Tibial artery (tissue), 4 donors: Measurements from ENCODE around the gene GPR132.

Experiments
- DNase-seq, 2 donors: peaks; one replicate each; pipeline ENCODE4 v3.0.0-alpha.2; 2019
- H3K27ac ChIP-seq, 2 donors: fragments of 200-600 bp; sonication (generic) in 1 of 2; 1 replicate in 1 of 2; 2 replicates in 1 of 2; pipeline ENCODE4 v1.5.1; 2018 to 2019; ENCODE audit warnings: mild to moderate bottlenecking in 1 of 2
- H3K27me3 ChIP-seq, 2 donors: fragments of 200-600 bp; sonication (generic) in 1 of 2; one replicate each; pipeline versions ENCODE4 v1.5.1 to v1.6.0; 2016 to 2019
- H3K36me3 ChIP-seq, 3 donors: fragments of 200-600 bp; sonication (generic) in 2 of 3; one replicate each; pipeline ENCODE4 v1.5.1; 2016 to 2019; ENCODE audit warnings: mild to moderate bottlenecking in 2 of 3
- H3K4me1 ChIP-seq, 4 donors: fragments of 200-600 bp; sonication (generic) in 2 of 4; 1 replicate in 3 of 4; 2 replicates in 1 of 4; pipeline ENCODE4 v1.5.1; 2016 to 2019
- H3K4me3 ChIP-seq, 2 donors: fragments of 200-600 bp; sonication (generic) in 1 of 2; 1 replicate in 1 of 2; 2 replicates in 1 of 2; pipeline ENCODE4 v1.5.1; 2018 to 2019; ENCODE audit warnings: mild to moderate bottlenecking in 2 of 2
- H3K9me3 ChIP-seq, 3 donors: fragments of 200-600 bp; sonication (generic) in 1 of 3; one replicate each; pipeline ENCODE4 v1.5.1; 2016 to 2019
- CTCF ChIP-seq, 2 experiments: fragments of 200-600 bp in 1 of 2; fragments of 450-650 bp in 1 of 2; IDR thresholded peaks; one replicate each; pipeline ENCODE4 v1.5.1; 2017 to 2019; ENCODE audit warnings: antibody characterized with exemption in 2 of 2, mild to moderate bottlenecking in 1 of 2, moderate library complexity in 1 of 2
- intact Hi-C: fragments of 100-400 bp; cut with DNase I; formaldehyde crosslinking; loops from one replicate; pipeline ENCODE4 v1.15.0; 2023; ENCODE audit warnings: low total_unique reads

The GPR132 gene

GRCh38 chr14:105075379-105076295 lies 10.4 kb upstream of the GPR132 start:
- TF ChIP-seq CTCF (IDR thresholded peaks at IDR 0.05) = no peak
- Histone ChIP-seq H3K27me3 (peaks cover 0 to 66% of the 10 kb centered on the region in 2 donors), H3K4me1 (peaks cover 0 to 6% (median 1%) of the 10 kb centered on the region in 4 donors), H3K4me3 (no peak overlapping the region), H3K27ac (no peak overlapping the region), H3K9me3 (no peaks in the 10 kb centered on the region), H3K36me3 (no peaks in the 10 kb centered on the region)
- no peak for DNase-seq
- intact Hi-C loops = no loop called here

- no peak for TF ChIP-seq CTCF (IDR thresholded peaks at IDR 0.05)
- Histone ChIP-seq H3K4me1 (peaks cover 0 to 6% (median 1%) of the 10 kb centered on the region in 4 donors), H3K9me3 (no peaks in the 10 kb centered on the region), H3K27ac (no peak overlapping the region), H3K4me3 (no peak overlapping the region), H3K27me3 (peaks cover 0 to 76% of the 10 kb centered on the region in 2 donors), H3K36me3 (no peaks in the 10 kb centered on the region)
- intact Hi-C loops = no loop called here
- DNase-seq = peak in 1 of 2 donors; percentile 63
These were observed 9.4 kb upstream of the GPR132 start for GRCh38 chr14:105074601-105075053.

- H3K36me3 ChIP-seq = no peaks in the 10 kb centered on the region
- no peak overlapping the region for H3K4me3 ChIP-seq
- intact Hi-C loops = no loop called here
- H3K27ac ChIP-seq = no peak overlapping the region
- peaks cover 0 to 78% of the 10 kb centered on the region in 2 donors for H3K27me3 ChIP-seq
- no peaks in the 10 kb centered on the region for H3K9me3 ChIP-seq
- peaks cover 0 to 6% (median 1%) of the 10 kb centered on the region in 4 donors for H3K4me1 ChIP-seq
- peak in 1 of 2 donors; percentile 56 for DNase-seq
- no peak for TF ChIP-seq CTCF (IDR thresholded peaks at IDR 0.05)
These were observed 8.7 kb upstream of the GPR132 start for GRCh38 chr14:105073720-105074600.

DNA sequence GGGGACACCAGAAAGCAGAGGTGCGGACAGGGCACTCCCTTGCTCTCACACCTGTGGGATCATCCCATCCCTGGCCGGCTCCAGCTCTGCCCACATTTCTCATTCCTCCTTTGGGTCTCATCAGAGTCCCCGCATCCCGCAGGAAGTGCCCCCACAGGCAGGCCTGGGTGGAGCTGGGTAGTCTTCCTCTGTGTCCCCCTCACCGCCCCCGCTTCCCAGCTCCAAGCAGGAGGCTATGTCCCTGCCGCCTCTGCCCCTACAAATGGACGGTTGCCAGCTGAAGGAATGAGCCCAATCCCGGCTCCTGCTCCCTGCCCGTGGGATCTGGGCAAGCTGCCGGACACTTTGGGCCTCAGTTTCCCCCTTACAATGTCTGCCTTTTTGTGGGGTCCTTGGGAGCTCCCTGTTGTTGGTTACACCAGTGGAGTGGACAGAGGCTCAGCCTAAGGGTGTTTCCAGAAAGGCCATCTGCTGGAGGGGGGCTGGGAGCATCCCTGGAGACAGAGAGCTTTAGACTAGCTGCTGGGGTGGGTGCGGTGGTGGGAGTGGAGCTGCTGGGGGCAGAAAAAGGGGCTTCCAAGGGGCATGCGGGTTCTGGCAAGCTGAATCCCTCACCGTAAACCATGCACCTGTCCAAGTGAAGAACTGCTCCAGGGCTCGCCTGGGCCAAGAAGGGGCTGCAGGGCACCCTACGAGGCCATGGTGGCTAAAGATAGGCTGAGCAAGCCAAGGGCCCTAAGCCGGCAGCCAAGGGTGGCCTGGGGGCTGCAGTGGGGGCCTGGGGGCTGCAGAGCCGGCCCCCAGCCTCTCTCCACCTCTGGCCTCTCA lies 7.9 kb upstream of the GPR132 start:
- Histone ChIP-seq H3K36me3 (no peaks in the 10 kb centered on the region), H3K27me3 (peaks cover 0 to 79% of the 10 kb centered on the region in 2 donors), H3K27ac (no peak overlapping the region), H3K4me1 (peaks cover 0 to 6% (median 1%) of the 10 kb centered on the region in 4 donors), H3K9me3 (no peaks in the 10 kb centered on the region), H3K4me3 (no peak overlapping the region)
- intact Hi-C loops = no loop called here
- peak in 1 of 2 donors; percentile 56 for DNase-seq
- no peak for TF ChIP-seq CTCF (IDR thresholded peaks at IDR 0.05)

- peaks cover 0 to 6% (median 1%) of the 10 kb centered on the region in 4 donors for H3K4me1 ChIP-seq
- intact Hi-C loops = no loop called here
- peak in 1 of 2 donors; percentile 61 for DNase-seq
- peaks cover 0 to 85% of the 10 kb centered on the region in 2 donors for H3K27me3 ChIP-seq
- H3K4me3 ChIP-seq = no peak overlapping the region
- H3K36me3 ChIP-seq = no peaks in the 10 kb centered on the region
- H3K27ac ChIP-seq = no peak overlapping the region
- no peaks in the 10 kb centered on the region for H3K9me3 ChIP-seq
- no peak for TF ChIP-seq CTCF (IDR thresholded peaks at IDR 0.05)
These were observed 7.2 kb upstream of the GPR132 start for GRCh38 chr14:105072381-105072861.
